ENCODE data around the gene EEIG1.

EEIG1 gene

DNA sequence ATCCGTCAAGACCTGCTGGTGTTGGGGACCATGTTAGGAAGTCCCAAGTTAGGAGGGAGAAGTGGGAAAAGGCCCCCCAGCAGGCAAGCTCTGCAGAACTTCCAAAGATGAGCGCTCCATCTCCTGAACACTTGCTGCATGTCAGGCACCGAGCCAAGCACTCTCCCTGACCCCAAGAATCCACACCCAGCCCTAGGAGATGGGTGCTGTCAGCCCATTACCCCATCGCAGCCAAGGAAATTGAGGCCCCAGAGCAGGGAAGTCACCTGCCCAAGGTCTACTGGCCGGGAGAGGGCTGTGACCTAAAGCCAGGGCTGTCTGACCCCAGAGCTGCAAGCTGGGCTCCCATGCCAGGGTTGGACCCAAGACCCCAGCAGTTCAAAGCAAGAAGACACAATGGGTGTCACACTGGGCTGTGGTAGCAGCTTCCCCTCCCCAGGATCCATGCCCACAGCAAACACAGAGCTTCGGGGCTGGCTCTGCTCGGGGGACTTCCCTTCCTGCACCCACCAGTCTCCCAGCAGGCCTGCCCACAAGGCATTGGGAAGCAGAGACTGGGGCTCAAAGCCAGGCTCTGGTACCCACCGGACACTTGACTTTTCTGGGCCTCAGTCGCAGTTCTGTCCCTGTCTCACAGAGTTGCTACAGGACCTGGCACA is 13.5 kb downstream of the EEIG1 start:
- H3F3A ChIP-seq (ENCODE audit: insufficient read depth, low read length): peaks cover 29% of the 10 kb centered on the region
- no peak overlapping the region for H3K9ac ChIP-seq (ENCODE audit: low read length)
- H2AFZ ChIP-seq (ENCODE audit: low read length): no peak overlapping the region
- no peaks in the 10 kb centered on the region; the same call in 1 of the 2 replicates for H4K20me1 ChIP-seq (ENCODE audit: insufficient read depth, low read length)
- TF ChIP-seq EZH2phosphoT487 (IDR thresholded peaks at IDR 0.05; ENCODE audit: low read length) (no peak), EZH2 (optimal IDR thresholded peaks at IDR 0.05; ENCODE audit: low read depth, low read length) (no peak)
- TF ChIP-seq, protein P1, sequence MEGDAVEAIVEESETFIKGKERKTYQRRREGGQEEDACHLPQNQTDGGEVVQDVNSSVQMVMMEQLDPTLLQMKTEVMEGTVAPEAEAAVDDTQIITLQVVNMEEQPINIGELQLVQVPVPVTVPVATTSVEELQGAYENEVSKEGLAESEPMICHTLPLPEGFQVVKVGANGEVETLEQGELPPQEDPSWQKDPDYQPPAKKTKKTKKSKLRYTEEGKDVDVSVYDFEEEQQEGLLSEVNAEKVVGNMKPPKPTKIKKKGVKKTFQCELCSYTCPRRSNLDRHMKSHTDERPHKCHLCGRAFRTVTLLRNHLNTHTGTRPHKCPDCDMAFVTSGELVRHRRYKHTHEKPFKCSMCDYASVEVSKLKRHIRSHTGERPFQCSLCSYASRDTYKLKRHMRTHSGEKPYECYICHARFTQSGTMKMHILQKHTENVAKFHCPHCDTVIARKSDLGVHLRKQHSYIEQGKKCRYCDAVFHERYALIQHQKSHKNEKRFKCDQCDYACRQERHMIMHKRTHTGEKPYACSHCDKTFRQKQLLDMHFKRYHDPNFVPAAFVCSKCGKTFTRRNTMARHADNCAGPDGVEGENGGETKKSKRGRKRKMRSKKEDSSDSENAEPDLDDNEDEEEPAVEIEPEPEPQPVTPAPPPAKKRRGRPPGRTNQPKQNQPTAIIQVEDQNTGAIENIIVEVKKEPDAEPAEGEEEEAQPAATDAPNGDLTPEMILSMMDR (IDR thresholded peaks at IDR 0.05; ENCODE audit: low read length): no peak
- no peak overlapping the region for H3K27ac ChIP-seq (ENCODE audit: low read length)
- DNase-seq: no peak
- H3K4me2 ChIP-seq (ENCODE audit: low read depth, low read length): no peak overlapping the region
- no peaks in the 10 kb centered on the region for H3K36me3 ChIP-seq (replicated peaks; ENCODE audit: insufficient read depth, low read length)
- no peaks in the 10 kb centered on the region for H3K27me3 ChIP-seq (replicated peaks; ENCODE audit: insufficient read depth, low read length)
- H3K79me2 ChIP-seq (ENCODE audit: low read length): peaks cover 83% of the 10 kb centered on the region
- H3K4me1 ChIP-seq (ENCODE audit: low read length): peaks cover 38% of the 10 kb centered on the region
- no peaks in the 10 kb centered on the region for H3K9me3 ChIP-seq (replicated peaks; ENCODE audit: insufficient read depth, low read length)
- H3K4me3 ChIP-seq (ENCODE audit: low read length): no peak overlapping the region
- no peaks in the 10 kb centered on the region for H3K9me2 ChIP-seq (replicated peaks; ENCODE audit: insufficient read depth, low read length)

DNA sequence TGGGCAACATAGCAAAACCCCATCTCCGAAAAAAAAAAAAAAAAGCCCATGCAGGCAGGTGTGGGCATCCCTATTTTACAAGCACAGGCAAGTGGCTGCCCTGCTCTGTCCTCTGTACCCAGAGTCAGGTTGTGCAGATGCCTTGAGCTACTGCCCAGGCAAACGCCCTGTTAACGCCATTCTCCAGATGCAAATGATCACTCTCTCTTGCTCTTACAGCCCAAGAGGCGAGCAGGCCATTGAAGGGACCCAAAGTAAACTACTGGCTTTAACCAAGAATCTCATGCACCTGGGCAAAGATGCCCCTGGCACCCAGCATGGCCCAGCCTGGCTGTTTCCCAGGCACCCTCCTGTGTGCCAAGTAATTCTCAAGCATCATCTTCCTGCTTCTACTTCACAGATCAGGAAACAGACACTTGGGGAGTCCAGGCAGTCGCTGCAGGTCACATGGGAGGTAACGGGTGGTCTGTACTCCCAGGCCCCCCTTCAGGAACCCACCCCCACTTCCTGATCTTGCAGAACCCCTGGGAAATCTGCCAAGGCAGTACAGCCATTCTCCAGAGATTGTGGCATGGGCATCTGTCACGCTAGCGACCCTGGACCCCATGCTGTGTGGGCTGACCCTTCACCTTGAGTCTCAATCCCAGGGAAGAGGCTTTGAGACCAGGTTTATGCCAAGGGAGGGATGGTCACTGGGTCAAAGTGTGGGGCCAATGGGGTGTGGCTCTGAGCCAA is 14.2 kb downstream of the EEIG1 start:
- peaks cover 31% of the 10 kb centered on the region for H3K4me1 ChIP-seq (ENCODE audit: low read length)
- DNase-seq: no peak
- no peaks in the 10 kb centered on the region; the same call in 1 of the 2 replicates for H4K20me1 ChIP-seq (ENCODE audit: insufficient read depth, low read length)
- TF ChIP-seq, protein P1 (IDR thresholded peaks at IDR 0.05; ENCODE audit: low read length): no peak
- TF ChIP-seq EZH2 (optimal IDR thresholded peaks at IDR 0.05; ENCODE audit: low read depth, low read length): no peak
- TF ChIP-seq EZH2phosphoT487 (IDR thresholded peaks at IDR 0.05; ENCODE audit: low read length): no peak
- no peaks in the 10 kb centered on the region for H3K27me3 ChIP-seq (replicated peaks; ENCODE audit: insufficient read depth, low read length)
- peaks cover 83% of the 10 kb centered on the region for H3K79me2 ChIP-seq (ENCODE audit: low read length)
- H3K9me3 ChIP-seq (replicated peaks; ENCODE audit: insufficient read depth, low read length): no peaks in the 10 kb centered on the region
- no peak overlapping the region for H3K4me3 ChIP-seq (ENCODE audit: low read length)
- no peak overlapping the region for H3K9ac ChIP-seq (ENCODE audit: low read length)
- no peaks in the 10 kb centered on the region for H3K36me3 ChIP-seq (replicated peaks; ENCODE audit: insufficient read depth, low read length)
- no peak overlapping the region for H3K4me2 ChIP-seq (ENCODE audit: low read depth, low read length)
- H3K9me2 ChIP-seq (replicated peaks; ENCODE audit: insufficient read depth, low read length): no peaks in the 10 kb centered on the region
- H2AFZ ChIP-seq (ENCODE audit: low read length): no peak overlapping the region
- H3F3A ChIP-seq (ENCODE audit: insufficient read depth, low read length): peaks cover 22% of the 10 kb centered on the region
- H3K27ac ChIP-seq (ENCODE audit: low read length): no peak overlapping the region

DNA sequence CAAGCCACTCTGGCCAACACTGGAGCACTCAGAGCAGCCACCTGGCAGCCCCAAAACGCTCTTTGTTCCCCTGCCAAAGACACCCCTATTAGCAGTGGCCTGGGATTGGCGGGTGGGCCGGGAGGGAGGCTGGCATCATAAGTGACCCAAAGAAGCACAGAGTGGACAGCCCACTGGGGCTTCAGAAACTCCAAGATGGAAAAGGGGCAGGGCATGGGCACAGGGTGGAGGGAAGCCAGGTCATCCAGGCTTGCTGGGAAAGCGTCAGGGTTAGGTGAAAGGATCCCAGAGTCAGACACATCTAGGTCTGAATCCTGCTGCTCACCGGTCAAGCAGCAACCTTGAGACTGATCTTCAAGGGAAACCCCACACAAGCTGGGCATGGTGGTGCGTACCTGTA is 14.8 kb downstream of the EEIG1 start:
- no peak overlapping the region for H3K4me2 ChIP-seq (ENCODE audit: low read depth, low read length)
- no peaks in the 10 kb centered on the region for H3K9me3 ChIP-seq (replicated peaks; ENCODE audit: insufficient read depth, low read length)
- no peak overlapping the region for H2AFZ ChIP-seq (ENCODE audit: low read length)
- H3F3A ChIP-seq (ENCODE audit: insufficient read depth, low read length): peaks cover 16% of the 10 kb centered on the region
- no peak overlapping the region for H3K9ac ChIP-seq (ENCODE audit: low read length)
- no peak for TF ChIP-seq EZH2phosphoT487 (IDR thresholded peaks at IDR 0.05; ENCODE audit: low read length)
- no peak for TF ChIP-seq EZH2 (optimal IDR thresholded peaks at IDR 0.05; ENCODE audit: low read depth, low read length)
- TF ChIP-seq, protein P1 (IDR thresholded peaks at IDR 0.05; ENCODE audit: low read length): no peak
- H3K27ac ChIP-seq (ENCODE audit: low read length): no peak overlapping the region
- no peaks in the 10 kb centered on the region for H3K27me3 ChIP-seq (replicated peaks; ENCODE audit: insufficient read depth, low read length)
- no peaks in the 10 kb centered on the region for H3K9me2 ChIP-seq (replicated peaks; ENCODE audit: insufficient read depth, low read length)
- DNase-seq: no peak
- no peak overlapping the region for H3K4me3 ChIP-seq (ENCODE audit: low read length)
- peaks cover 89% of the 10 kb centered on the region for H3K79me2 ChIP-seq (ENCODE audit: low read length)
- H3K4me1 ChIP-seq (ENCODE audit: low read length): peaks cover 25% of the 10 kb centered on the region
- no peaks in the 10 kb centered on the region; the same call in 1 of the 2 replicates for H4K20me1 ChIP-seq (ENCODE audit: insufficient read depth, low read length)
- no peaks in the 10 kb centered on the region for H3K36me3 ChIP-seq (replicated peaks; ENCODE audit: insufficient read depth, low read length)

All from MM.1S (cell line).